HL-60 (cell line): ENCODE results near the gene HSPA12A.

Experiments used
- DNase-seq, 2 experiments: peaks; one replicate each; pipeline ENCODE4 v3.0.0-alpha.2; 2010 to 2020; ENCODE audit warnings: low read depth in 1 of 2, low spot score in 1 of 2
- H3K27ac ChIP-seq: fragments of 250-450 bp; sonication (Bioruptor Pico); replicated peaks from 2 replicates; pipeline ENCODE4 v1.5.1; 2020; ENCODE audit warnings: mild to moderate bottlenecking, moderate library complexity
- H3K27me3 ChIP-seq: fragments of 250-450 bp; sonication (Bioruptor Pico); 2 replicates; pipeline ENCODE4 v1.5.1; 2021; ENCODE audit warnings: mild to moderate bottlenecking, moderate library complexity; ENCODE audit not compliant: insufficient read depth, poor library complexity, severe bottlenecking
- H3K4me3 ChIP-seq: replicated peaks from 2 replicates; pipeline ENCODE4 v1.5.1; 2011; ENCODE audit warnings: mild to moderate bottlenecking, control low read depth, low read length; ENCODE audit not compliant: insufficient read depth
- GABPA ChIP-seq: IDR thresholded peaks from 2 replicates; pipeline ENCODE4 v1.6.1; 2012; ENCODE audit warnings: low read depth
- POLR2AphosphoS5 ChIP-seq: IDR thresholded peaks from 2 replicates; pipeline ENCODE4 v1.6.1; 2012; ENCODE audit warnings: low read depth
- REST ChIP-seq: IDR thresholded peaks from 2 replicates; pipeline ENCODE4 v1.6.1; 2012; ENCODE audit warnings: low read depth; ENCODE audit not compliant: insufficient replicate concordance
- SPI1 ChIP-seq: IDR thresholded peaks from 2 replicates; pipeline ENCODE4 v1.6.1; 2012; ENCODE audit warnings: low read depth, mild to moderate bottlenecking, borderline replicate concordance
- TF ChIP-seq, protein P1 (sequence below): IDR thresholded peaks from one replicate; pipeline ENCODE4 v1.5.1; 2011; ENCODE audit warnings: low read length, control low read depth, inconsistent platforms; ENCODE audit not compliant: insufficient read depth

Gene HSPA12A

DNA sequence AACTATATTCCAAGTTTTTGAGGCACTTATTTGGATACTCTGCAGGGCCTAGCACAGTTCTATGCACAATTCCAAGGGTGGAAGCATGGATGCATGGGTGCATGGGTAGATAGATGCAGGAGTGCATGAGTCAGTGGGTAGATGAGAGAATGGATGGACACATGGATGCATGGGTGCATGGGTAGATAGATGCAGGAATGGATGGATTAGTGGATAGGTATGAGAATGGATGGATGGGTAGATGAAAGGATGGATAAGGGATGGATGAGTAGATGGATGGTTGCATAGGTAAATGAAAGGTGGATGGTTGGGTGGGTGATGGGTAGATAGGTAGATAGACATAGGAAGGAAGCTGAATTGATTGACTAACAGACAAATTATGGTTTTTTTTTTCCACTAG lies 106.0 kb downstream of the HSPA12A start:
- Histone ChIP-seq H3K4me3 (no peak overlapping the region), H3K27ac (no peak overlapping the region), H3K27me3 (no peaks in the 10 kb centered on the region)
- no peak for DNase-seq
- TF ChIP-seq GABPA, result no peak
- no peak for TF ChIP-seq REST
- TF ChIP-seq POLR2AphosphoS5, result no peak
- TF ChIP-seq SPI1, result no peak

GRCh38 chr10:116634126-116634975 lies 108.0 kb downstream of the HSPA12A start:
- Histone ChIP-seq H3K27ac (no peak overlapping the region), H3K4me3 (no peak overlapping the region), H3K27me3 (no peaks in the 10 kb centered on the region)
- TF ChIP-seq GABPA (no peak), SPI1 (no peak), POLR2AphosphoS5 (no peak), REST (no peak)
- TF ChIP-seq, protein P1, sequence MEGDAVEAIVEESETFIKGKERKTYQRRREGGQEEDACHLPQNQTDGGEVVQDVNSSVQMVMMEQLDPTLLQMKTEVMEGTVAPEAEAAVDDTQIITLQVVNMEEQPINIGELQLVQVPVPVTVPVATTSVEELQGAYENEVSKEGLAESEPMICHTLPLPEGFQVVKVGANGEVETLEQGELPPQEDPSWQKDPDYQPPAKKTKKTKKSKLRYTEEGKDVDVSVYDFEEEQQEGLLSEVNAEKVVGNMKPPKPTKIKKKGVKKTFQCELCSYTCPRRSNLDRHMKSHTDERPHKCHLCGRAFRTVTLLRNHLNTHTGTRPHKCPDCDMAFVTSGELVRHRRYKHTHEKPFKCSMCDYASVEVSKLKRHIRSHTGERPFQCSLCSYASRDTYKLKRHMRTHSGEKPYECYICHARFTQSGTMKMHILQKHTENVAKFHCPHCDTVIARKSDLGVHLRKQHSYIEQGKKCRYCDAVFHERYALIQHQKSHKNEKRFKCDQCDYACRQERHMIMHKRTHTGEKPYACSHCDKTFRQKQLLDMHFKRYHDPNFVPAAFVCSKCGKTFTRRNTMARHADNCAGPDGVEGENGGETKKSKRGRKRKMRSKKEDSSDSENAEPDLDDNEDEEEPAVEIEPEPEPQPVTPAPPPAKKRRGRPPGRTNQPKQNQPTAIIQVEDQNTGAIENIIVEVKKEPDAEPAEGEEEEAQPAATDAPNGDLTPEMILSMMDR, result no peak
- DNase-seq, result no peak

DNA sequence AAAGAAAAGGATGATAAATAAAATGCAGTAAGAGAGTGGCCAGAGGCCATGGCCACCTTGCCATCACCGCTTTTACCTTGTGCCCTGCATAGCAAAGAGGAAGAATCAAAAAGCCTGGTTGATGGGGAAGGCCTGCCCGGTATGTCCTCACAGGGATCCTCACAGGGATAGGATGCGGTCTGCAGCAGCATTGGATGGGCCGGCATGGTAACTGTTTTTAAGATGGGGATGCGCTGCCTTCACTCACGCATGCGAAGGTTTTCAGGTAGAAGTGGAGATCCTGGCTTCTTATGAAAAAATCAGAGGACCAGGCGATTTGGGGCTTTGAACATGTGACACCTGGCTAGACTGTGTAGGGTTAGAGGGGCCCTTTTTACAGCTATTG lies 109.2 kb downstream of the HSPA12A start:
- H3K4me3 ChIP-seq, result no peak overlapping the region
- H3K27me3 ChIP-seq, result no peaks in the 10 kb centered on the region
- H3K27ac ChIP-seq, result no peak overlapping the region
- DNase-seq, result no peak
- TF ChIP-seq, protein P1, result no peak
- no peak for TF ChIP-seq POLR2AphosphoS5
- TF ChIP-seq SPI1, result no peak
- no peak for TF ChIP-seq GABPA
- TF ChIP-seq REST, result no peak
